DMS 273 (cell line): ENCODE data around the gene DSG3.

Source experiments
- DNase-seq: peaks from one replicate; lab custom pipeline; 2025; ENCODE audit not compliant: unreplicated experiment; lab: John Stamatoyannopoulos, UW

The DSG3 gene

GRCh38 chr18:31429623-31430022 is 17.9 kb upstream of the DSG3 start:
- no peak for DNase-seq

- no peak for DNase-seq
These were observed 17.5 kb upstream of the DSG3 start for GRCh38 chr18:31430072-31430471.

GRCh38 chr18:31430554-31430953 is 17.0 kb upstream of the DSG3 start:
- DNase-seq: no peak

- DNase-seq: no peak
These were observed 15.2 kb upstream of the DSG3 start for GRCh38 chr18:31432316-31432715.

GRCh38 chr18:31436825-31437224 is 10.7 kb upstream of the DSG3 start:
- no peak for DNase-seq

GRCh38 chr18:31438402-31438801 is 9.1 kb upstream of the DSG3 start:
- DNase-seq: no peak

GRCh38 chr18:31439807-31440325 is 7.7 kb upstream of the DSG3 start:
- no peak for DNase-seq

- DNase-seq: no peak
These were observed 6.8 kb upstream of the DSG3 start for GRCh38 chr18:31440787-31441186.

- no peak for DNase-seq
These were observed 6.0 kb upstream of the DSG3 start for GRCh38 chr18:31441493-31441892.

GRCh38 chr18:31444142-31444541 is 3.4 kb upstream of the DSG3 start:
- DNase-seq: no peak

- no peak for DNase-seq
These were observed 1.6 kb upstream of the DSG3 start for GRCh38 chr18:31445908-31446307.

GRCh38 chr18:31446854-31447253 is 687 bp upstream of the DSG3 start:
- no peak for DNase-seq

- DNase-seq: no peak
These were observed 2.9 kb downstream of the DSG3 start for GRCh38 chr18:31450409-31450808.

- DNase-seq: no peak
These were observed 4.1 kb downstream of the DSG3 start for GRCh38 chr18:31451625-31452024.

- no peak for DNase-seq
These were observed 6.6 kb downstream of the DSG3 start for GRCh38 chr18:31454066-31454708.

GRCh38 chr18:31469629-31470028 is 22.1 kb downstream of the DSG3 start:
- DNase-seq: no peak

GRCh38 chr18:31478688-31479087 is 31.1 kb downstream of the DSG3 start:
- no peak for DNase-seq

- DNase-seq: no peak
These were observed 34.5 kb downstream of the DSG3 start for GRCh38 chr18:31482051-31482450.

GRCh38 chr18:31483396-31483795 is 35.9 kb downstream of the DSG3 start:
- no peak for DNase-seq

- no peak for DNase-seq
These were observed 36.9 kb downstream of the DSG3 start for GRCh38 chr18:31484461-31484860.

- no peak for DNase-seq
These were observed 38.6 kb downstream of the DSG3 start for GRCh38 chr18:31486165-31486564.

GRCh38 chr18:31487246-31488015 is 39.9 kb downstream of the DSG3 start:
- DNase-seq: no peak

GRCh38 chr18:31489311-31489710 is 41.8 kb downstream of the DSG3 start:
- DNase-seq: no peak
